ENCODE results near the gene TLN1. TPM values are rescaled to one million over a fixed set of nuclear protein-coding genes. Genes with fewer than 3 reads are reported as not detected.

Gene TLN1
- total RNA-seq, 4 donors from 2014 or later: 142 to 245 (median 184) TPM

GRCh38 chr9:35718721-35719511, 13.1 kb downstream of the TLN1 start:
- TF ChIP-seq CTCF (IDR thresholded peaks at IDR 0.05) (no peak), POLR2A (IDR thresholded peaks at IDR 0.05) (no peak)
- Histone ChIP-seq H3K27ac (no peak overlapping the region), H3K4me1 (no peaks in the 10 kb centered on the region), H3K36me3 (peaks cover 98 to 99% of the 10 kb centered on the region in 2 donors), H3K9me3 (no peaks in the 10 kb centered on the region), H3K4me3 (replicated peaks in 1 of 3) (no peak overlapping the region), H3K27me3 (no peaks in the 10 kb centered on the region)
- intact Hi-C loops (cut with DNase I): no loop called here
- 92 to 97% methylated on average over 14 to 15 of the region's 15 CpGs for WGBS, 2 donors
- DNase-seq: no peak

- peaks cover 98 to 100% of the 10 kb centered on the region in 2 donors for H3K36me3 ChIP-seq
- DNase-seq: no peak
- no peaks in the 10 kb centered on the region for H3K27me3 ChIP-seq
- intact Hi-C loops (cut with DNase I): no loop called here
- H3K4me1 ChIP-seq: no peaks in the 10 kb centered on the region
- WGBS, 2 donors: 94 to 95% methylated on average over 12 to 14 of the region's 14 CpGs
- H3K9me3 ChIP-seq: no peaks in the 10 kb centered on the region
- no peak for TF ChIP-seq CTCF (IDR thresholded peaks at IDR 0.05)
- no peak for TF ChIP-seq POLR2A (IDR thresholded peaks at IDR 0.05)
- H3K27ac ChIP-seq: no peak overlapping the region
- H3K4me3 ChIP-seq (replicated peaks in 1 of 3): no peak overlapping the region
These were observed 14.7 kb downstream of the TLN1 start for GRCh38 chr9:35717132-35717870.

- 95 to 98% methylated on average over 4 of the region's 4 CpGs for WGBS, 2 donors
These were observed 15.8 kb downstream of the TLN1 start for GRCh38 chr9:35716230-35716629.

GRCh38 chr9:35714579-35715252, 17.3 kb downstream of the TLN1 start:
- intact Hi-C loops (cut with DNase I): no loop called here
- no peak overlapping the region for H3K4me3 ChIP-seq (replicated peaks in 1 of 3)
- H3K36me3 ChIP-seq: peaks cover 92 to 95% of the 10 kb centered on the region in 2 donors
- WGBS, 2 donors: 97% methylated on average over 13 of the region's 13 CpGs
- H3K4me1 ChIP-seq: no peaks in the 10 kb centered on the region
- H3K27me3 ChIP-seq: no peaks in the 10 kb centered on the region
- no peak for DNase-seq
- no peaks in the 10 kb centered on the region for H3K9me3 ChIP-seq
- no peak for TF ChIP-seq POLR2A (IDR thresholded peaks at IDR 0.05)
- TF ChIP-seq CTCF (IDR thresholded peaks at IDR 0.05): no peak
- H3K27ac ChIP-seq: no peak overlapping the region

More at GRCh38 chr9:35716230-35716629, 15.8 kb downstream of the TLN1 start:
- peaks cover 98 to 100% of the 10 kb centered on the region in 2 donors for H3K36me3 ChIP-seq
- H3K9me3 ChIP-seq: no peaks in the 10 kb centered on the region
- no peaks in the 10 kb centered on the region for H3K27me3 ChIP-seq
- H3K4me1 ChIP-seq: no peaks in the 10 kb centered on the region
- DNase-seq: no peak
- H3K4me3 ChIP-seq (replicated peaks in 1 of 3): no peak overlapping the region
- H3K27ac ChIP-seq: no peak overlapping the region
- TF ChIP-seq POLR2A (IDR thresholded peaks at IDR 0.05) (no peak), CTCF (IDR thresholded peaks at IDR 0.05) (no peak)
- intact Hi-C loops (cut with DNase I): no loop called here

All from thyroid gland (tissue), 4 donors.